Measurements from ENCODE around the gene ARFGEF3.
A peak's percentile ranks its signal among the peaks of the same experiment; 100 is the strongest.
"Not testable (repeated sequence)": the region's sequence is repeated elsewhere in the genome, so short reads cannot be mapped to it uniquely, and the experiment has no call there.

ARFGEF3 gene

GRCh38 chr6:138278326-138278725 is 116.6 kb downstream of the ARFGEF3 start:
- no peak for DNase-seq (ENCODE audit: low spot score)

DNA sequence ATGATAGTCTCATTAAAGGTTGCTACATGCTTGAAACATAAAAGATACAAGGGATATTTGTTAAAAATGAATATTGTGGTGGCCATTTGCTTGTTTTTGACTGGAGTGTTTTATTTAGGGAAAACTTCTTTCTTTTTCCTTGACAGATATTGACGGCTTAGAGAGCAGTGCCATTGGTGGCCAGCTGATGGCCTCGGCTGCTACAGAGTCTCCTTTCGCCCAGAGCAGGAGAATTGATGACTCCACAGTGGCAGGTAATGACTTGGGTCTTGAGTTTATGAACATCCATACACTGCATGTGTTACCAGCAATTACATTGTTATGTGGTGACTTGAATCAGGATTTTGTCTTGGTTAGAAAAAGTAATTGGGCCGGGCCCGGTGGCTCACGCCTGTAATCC is 124.1 kb downstream of the ARFGEF3 start:
- no peak for DNase-seq (ENCODE audit: low spot score)

DNA sequence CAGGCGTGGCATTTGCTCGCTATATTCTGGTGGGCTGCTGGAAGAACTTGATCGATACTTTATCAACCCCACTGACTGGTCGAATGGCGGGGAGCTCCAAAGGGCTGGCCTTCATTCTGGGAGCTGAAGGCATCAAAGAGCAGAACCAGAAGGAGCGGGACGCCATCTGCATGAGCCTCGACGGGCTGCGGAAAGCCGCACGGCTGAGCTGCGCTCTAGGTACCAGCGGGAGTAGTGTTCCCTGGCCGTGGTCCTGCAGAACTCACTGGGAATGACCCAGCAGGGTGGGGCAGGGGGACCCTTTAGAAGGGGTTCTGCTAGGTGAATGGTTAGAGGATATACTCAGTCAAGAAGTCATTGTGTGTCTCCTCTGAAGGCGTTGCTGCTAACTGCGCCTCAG is 125.0 kb downstream of the ARFGEF3 start:
- DNase-seq (ENCODE audit: low spot score), result no peak

DNA sequence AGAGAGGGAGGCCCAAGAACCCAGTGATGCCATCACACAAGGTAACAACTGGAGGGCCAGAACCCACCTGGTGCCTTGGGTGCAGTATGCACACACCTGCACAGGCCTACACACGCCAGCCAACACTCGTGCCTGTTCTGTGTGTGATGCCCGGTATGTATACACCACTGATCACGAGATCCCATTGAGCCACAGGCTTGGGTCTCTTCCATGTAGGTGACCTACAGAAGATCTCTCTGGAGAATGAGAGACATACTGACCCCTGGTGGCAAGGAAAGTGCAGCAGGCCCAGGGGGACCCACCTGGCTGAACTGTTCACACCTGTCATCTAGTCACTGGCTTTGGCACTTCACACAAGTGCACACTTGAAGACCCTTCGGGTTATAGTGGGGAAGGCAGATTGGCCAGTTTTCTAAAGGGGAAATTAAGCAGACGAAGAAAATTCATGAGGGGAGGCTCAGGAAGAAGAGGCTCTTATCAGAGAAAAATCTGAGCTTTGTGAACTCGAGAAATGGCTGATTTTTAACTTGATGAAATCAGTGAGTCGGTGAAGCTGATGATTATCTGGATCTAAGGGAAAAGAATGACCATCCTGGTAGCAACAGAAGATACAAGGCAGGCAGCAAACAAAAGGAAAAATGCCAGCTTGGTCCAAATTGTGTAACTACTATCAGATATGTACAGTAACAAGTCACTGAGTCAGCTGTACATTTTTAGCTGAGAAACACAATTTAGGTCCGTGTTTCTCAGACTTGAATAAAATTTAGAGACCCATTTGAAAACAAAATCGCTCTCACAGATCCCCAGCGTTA is 125.6 kb downstream of the ARFGEF3 start:
- peak; percentile 46 for DNase-seq (ENCODE audit: low spot score)

DNA sequence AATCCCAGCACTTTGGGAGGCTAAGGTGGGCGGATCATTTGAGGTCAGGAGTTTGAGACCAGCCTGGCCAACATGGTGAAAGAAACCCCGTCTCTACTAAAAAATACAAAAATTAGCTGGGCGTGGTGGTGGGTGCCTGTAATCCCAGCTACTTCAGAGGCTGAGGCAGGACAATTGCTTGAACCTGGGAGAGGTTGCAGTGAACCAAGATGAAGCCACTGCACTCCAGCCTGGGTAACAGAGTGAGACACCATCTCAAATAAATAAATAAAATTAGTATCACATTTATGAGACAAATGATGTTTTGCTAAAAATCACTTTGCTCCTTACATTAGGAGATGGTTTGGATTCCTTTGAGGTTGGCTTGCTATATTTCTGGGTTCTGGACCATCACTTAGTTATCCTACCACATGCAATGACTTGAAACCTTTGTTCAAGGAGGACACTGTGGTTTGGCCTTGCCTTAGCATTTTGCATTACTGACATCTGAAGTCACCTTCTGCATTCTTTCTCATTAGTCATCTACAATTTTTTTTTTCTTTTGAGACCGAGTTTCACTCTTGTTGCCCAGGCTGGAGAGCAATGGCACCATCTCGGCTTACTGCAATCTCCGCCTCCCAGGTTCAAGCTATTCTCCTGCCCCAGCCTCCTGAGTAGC is 126.8 kb downstream of the ARFGEF3 start:
- DNase-seq (ENCODE audit: low spot score), result not testable (repeated sequence)

- DNase-seq (ENCODE audit: low spot score), result no peak
Observed at GRCh38 chr6:138289739-138290138, 128.0 kb downstream of the ARFGEF3 start.

- no peak for DNase-seq (ENCODE audit: low spot score)
Observed at GRCh38 chr6:138290423-138290962, 128.8 kb downstream of the ARFGEF3 start.

- DNase-seq (ENCODE audit: low spot score), result no peak
Observed at GRCh38 chr6:138291036-138291848, 129.5 kb downstream of the ARFGEF3 start.

DNA sequence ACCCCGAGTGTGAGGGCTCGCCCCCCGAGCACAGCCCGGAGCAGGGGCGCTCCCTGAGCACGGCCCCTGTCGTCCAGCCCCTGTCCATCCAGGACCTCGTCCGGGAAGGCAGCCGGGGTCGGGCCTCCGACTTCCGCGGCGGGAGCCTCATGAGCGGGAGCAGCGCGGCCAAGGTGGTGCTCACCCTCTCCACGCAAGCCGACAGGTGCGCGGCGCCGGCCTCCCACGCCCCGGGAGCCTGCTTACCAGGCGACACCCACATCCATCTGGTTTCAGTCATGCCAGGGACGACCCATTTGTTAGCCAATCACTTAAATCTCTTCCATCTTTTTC is 130.1 kb downstream of the ARFGEF3 start:
- no peak for DNase-seq (ENCODE audit: low spot score)

GRCh38 chr6:138292482-138292881 is 130.7 kb downstream of the ARFGEF3 start:
- DNase-seq (ENCODE audit: low spot score), result no peak

- no peak for DNase-seq (ENCODE audit: low spot score)
Observed at GRCh38 chr6:138293428-138294395, 132.0 kb downstream of the ARFGEF3 start.

DNA sequence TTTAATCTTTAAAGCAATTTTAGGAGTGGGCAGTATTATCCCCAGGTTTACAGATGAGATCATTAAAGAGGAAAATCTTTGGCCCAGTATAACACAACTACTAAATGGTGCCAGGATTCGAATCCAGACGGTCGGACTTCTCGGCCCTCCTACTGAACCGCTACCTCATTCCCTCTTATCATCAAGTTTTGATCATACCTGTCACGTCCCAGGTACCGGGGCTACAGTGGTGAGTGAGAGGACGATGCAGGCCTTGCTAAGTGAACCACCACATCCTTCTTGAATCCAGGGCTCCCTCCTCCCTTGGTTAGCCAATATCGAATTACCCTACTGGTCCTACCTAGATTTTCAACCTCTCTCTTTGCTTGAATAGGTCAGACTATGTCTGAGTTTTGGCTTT is 134.6 kb downstream of the ARFGEF3 start:
- DNase-seq (ENCODE audit: low spot score), result no peak

- no peak for DNase-seq (ENCODE audit: low spot score)
Observed at GRCh38 chr6:138296786-138297185, 135.0 kb downstream of the ARFGEF3 start.

DNA sequence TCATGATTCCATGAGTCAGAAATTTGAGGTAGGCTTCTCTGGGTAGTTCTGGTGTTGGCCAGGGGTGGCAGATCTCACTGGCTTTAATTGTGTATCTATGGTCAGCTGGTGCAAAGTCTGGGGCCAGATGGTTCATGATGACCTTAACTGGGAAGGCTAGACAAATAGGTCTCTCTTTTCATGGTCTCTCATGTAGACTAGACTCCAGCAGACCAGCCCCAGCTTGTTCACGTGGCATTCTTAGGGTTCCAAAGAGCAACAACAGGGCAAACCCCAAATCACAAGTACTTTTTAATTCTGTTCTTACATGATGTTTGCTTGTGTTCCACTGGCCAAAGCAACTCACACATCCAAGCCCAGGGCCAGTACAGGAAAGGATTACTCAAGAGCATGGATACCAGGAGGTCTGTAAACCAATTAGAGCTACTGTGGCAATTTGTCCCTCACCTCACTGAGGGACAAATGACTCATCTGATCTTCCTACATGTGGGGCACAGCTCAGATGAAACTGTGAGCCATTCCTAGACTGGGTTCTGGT is 136.1 kb downstream of the ARFGEF3 start:
- peak; percentile 30 for DNase-seq (ENCODE audit: low spot score)

DNA sequence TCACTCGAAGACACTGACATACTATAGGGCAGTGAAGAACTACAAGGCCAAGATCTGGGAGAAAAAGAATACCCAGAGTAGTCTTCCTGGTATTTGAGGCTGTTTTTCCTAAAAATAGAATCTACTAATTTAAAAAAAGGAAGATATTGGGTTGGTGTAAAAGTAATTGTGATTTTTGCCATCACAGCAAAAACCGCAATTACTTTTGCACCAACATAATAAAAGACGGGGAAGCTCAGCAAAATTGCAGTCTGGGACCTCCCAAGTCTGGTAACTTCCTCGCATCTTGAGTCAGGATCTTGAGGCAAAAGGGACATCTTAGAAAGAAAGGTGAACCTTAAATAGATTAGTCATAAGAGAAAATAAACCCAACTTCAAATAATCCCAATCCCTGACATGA is 138.7 kb downstream of the ARFGEF3 start:
- DNase-seq (ENCODE audit: low spot score), result no peak

- no peak for DNase-seq (ENCODE audit: low spot score)
Observed at GRCh38 chr6:138302554-138302953, 140.8 kb downstream of the ARFGEF3 start.

DNA sequence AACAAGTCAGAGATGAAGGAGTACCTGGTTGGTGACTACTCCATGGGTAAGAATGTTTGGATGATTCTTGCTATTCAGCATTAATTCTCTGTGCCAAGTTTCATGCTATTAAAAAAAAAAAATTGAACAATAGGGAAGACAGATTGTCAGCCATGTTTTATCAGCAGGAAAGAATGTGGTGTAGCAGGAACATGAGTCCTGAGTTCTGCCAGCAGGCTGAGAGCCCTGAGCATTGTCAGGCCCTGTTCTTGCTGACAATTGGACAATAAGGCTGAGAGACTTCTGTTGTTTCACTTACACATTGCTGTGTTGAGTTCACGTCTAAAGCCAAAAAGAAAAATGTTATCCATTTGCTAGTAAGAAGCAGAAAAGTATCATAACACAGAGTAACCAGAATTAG is 145.6 kb downstream of the ARFGEF3 start:
- DNase-seq (ENCODE audit: low spot score), result no peak

GRCh38 chr6:138307816-138308730 is 146.3 kb downstream of the ARFGEF3 start:
- DNase-seq (ENCODE audit: low spot score), result no peak

DNA sequence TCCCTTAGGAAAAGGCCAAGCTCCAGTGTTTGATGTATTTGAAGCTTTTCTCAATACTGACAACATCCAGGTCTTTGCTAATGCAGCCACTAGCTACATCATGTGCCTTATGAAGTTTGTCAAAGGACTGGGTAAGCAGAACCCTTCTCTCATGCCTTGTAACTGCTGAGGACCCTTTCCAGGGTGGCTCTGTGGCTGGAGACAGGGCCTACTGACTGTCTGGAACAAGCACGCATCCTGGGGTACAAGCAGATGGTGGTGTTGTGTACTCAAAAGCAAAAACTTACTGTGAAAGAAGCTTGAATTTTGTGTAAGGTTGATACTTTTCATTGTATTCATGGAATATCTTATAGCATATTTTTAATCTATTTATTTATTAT is 147.0 kb downstream of the ARFGEF3 start:
- DNase-seq (ENCODE audit: low spot score), result no peak

DNA sequence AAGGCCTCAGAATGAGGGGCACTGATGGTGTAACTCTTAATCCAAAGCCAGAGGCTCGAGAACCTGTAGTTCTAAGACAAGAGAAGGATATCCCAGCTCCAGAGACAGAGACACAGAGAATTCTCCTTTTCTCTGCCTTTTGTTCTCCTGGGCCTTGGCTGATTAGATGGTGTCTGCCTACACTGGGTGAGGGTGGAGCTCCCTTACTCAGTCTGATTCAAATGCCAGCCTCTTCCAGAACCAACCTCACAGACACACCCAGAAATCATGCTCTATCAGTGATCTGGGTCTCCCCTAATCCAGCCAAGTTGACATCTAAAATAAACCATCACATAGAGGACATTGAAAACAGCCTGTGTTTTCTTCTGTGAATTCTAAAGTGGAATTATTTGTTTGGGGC is 148.0 kb downstream of the ARFGEF3 start:
- no peak for DNase-seq (ENCODE audit: low spot score)
